Ovary (tissue), 3 donors: ENCODE results near the gene LIPK.

Source experiments
- CTCF ChIP-seq, 3 donors: fragments of 450-650 bp in 2 of 3; fragments of 200-600 bp in 1 of 3; IDR thresholded peaks; one replicate each; pipeline versions ENCODE4 v1.5.1 to v1.8.0; 2016 to 2022; ENCODE audit warnings: antibody characterized with exemption in 3 of 3, mild to moderate bottlenecking in 1 of 3
- POLR2A ChIP-seq: fragments of 450-650 bp; IDR thresholded peaks from one replicate; pipeline ENCODE4 v1.6.1; 2017; ENCODE audit warnings: antibody characterized with exemption, mild to moderate bottlenecking, moderate library complexity
- donor health status: DM: no; HTN: no; CAD: no.

GRCh38 chr10:88788924-88789323 is 82.9 kb downstream of the LIPK start:
- TF ChIP-seq CTCF (IDR thresholded peaks at IDR 0.05) (no peak), POLR2A (no peak)
